Measurements from ENCODE around the gene ASPM. TPM values are rescaled to one million over a fixed set of nuclear protein-coding genes. Genes with fewer than 3 reads are reported as not detected.

The ASPM gene
- total RNA-seq, 2 experiments from 2014 or later = 26.4 to 27.6 TPM

- H3K4me1 Mint-ChIP-seq (ENCODE audit: low read depth) = no peaks in the 10 kb centered on the region
- CTCF ChIA-PET = interaction anchor here (1.1 kb wide), 1 partner anchor 41 kb away, joined by 3 read pairs; no protein-coding TSS in a partner anchor
- H3K4me3 Mint-ChIP-seq = no peak overlapping the region
- H3K36me3 Mint-ChIP-seq (ENCODE audit: low read depth) = peaks cover 17% of the 10 kb centered on the region
- H3K9me3 Mint-ChIP-seq = no peaks in the 10 kb centered on the region
- intact Hi-C loops (cut with micrococcal nuclease) = loop anchor here (10.0 kb wide), 1 partner anchor 317 kb away; no protein-coding TSS in a partner anchor
- no peak overlapping the region for H3K27ac Mint-ChIP-seq
- H3K27me3 Mint-ChIP-seq (ENCODE audit: low read depth) = peaks cover 19% of the 10 kb centered on the region
- DNase-seq = no peak
Observed at GRCh38 chr1:197141575-197141974, 4.9 kb downstream of the ASPM start.

- H3K27ac Mint-ChIP-seq = no peak overlapping the region
- intact Hi-C loops (cut with micrococcal nuclease) = loop anchor here (10.0 kb wide), 1 partner anchor 315 kb away; no protein-coding TSS in a partner anchor
- peaks cover 16% of the 10 kb centered on the region for H3K27me3 Mint-ChIP-seq (ENCODE audit: low read depth)
- H3K9me3 Mint-ChIP-seq = no peaks in the 10 kb centered on the region
- H3K4me1 Mint-ChIP-seq (ENCODE audit: low read depth) = no peaks in the 10 kb centered on the region
- CTCF ChIA-PET = no interaction called here
- H3K36me3 Mint-ChIP-seq (ENCODE audit: low read depth) = peaks cover 12% of the 10 kb centered on the region
- DNase-seq = no peak
- no peak overlapping the region for H3K4me3 Mint-ChIP-seq
Observed at GRCh38 chr1:197140121-197140520, 6.3 kb downstream of the ASPM start.

- intact Hi-C loops (cut with micrococcal nuclease) = no loop called here
- no peaks in the 10 kb centered on the region for H3K9me3 Mint-ChIP-seq
- DNase-seq = no peak
- H3K27ac Mint-ChIP-seq = no peak overlapping the region
- H3K4me1 Mint-ChIP-seq (ENCODE audit: low read depth) = no peaks in the 10 kb centered on the region
- CTCF ChIA-PET = no interaction called here
- no peak overlapping the region for H3K4me3 Mint-ChIP-seq
- peaks cover 13% of the 10 kb centered on the region for H3K36me3 Mint-ChIP-seq (ENCODE audit: low read depth)
- peaks cover 16% of the 10 kb centered on the region for H3K27me3 Mint-ChIP-seq (ENCODE audit: low read depth)
Observed at GRCh38 chr1:197139169-197139568, 7.3 kb downstream of the ASPM start.

GRCh38 chr1:197137322-197137721 lies 9.1 kb downstream of the ASPM start:
- no peak overlapping the region for H3K4me3 Mint-ChIP-seq
- peaks cover 7% of the 10 kb centered on the region for H3K27me3 Mint-ChIP-seq (ENCODE audit: low read depth)
- CTCF ChIA-PET = no interaction called here
- no peaks in the 10 kb centered on the region for H3K9me3 Mint-ChIP-seq
- peaks cover 7% of the 10 kb centered on the region for H3K36me3 Mint-ChIP-seq (ENCODE audit: low read depth)
- no peak for DNase-seq
- intact Hi-C loops (cut with micrococcal nuclease) = no loop called here
- no peak overlapping the region for H3K27ac Mint-ChIP-seq
- H3K4me1 Mint-ChIP-seq (ENCODE audit: low read depth) = no peaks in the 10 kb centered on the region

- no peaks in the 10 kb centered on the region for H3K9me3 Mint-ChIP-seq
- no peak overlapping the region for H3K27ac Mint-ChIP-seq
- H3K27me3 Mint-ChIP-seq (ENCODE audit: low read depth) = no peaks in the 10 kb centered on the region
- no peak for DNase-seq
- CTCF ChIA-PET = no interaction called here
- H3K36me3 Mint-ChIP-seq (ENCODE audit: low read depth) = peaks cover 12% of the 10 kb centered on the region
- intact Hi-C loops (cut with micrococcal nuclease) = no loop called here
- no peaks in the 10 kb centered on the region for H3K4me1 Mint-ChIP-seq (ENCODE audit: low read depth)
- H3K4me3 Mint-ChIP-seq = no peak overlapping the region
Observed at GRCh38 chr1:197130677-197131304, 15.7 kb downstream of the ASPM start.

GRCh38 chr1:197129698-197130097 lies 16.8 kb downstream of the ASPM start:
- DNase-seq = no peak
- Mint-ChIP-seq H3K27me3 (ENCODE audit: low read depth) (no peaks in the 10 kb centered on the region), H3K36me3 (ENCODE audit: low read depth) (peaks cover 14% of the 10 kb centered on the region), H3K27ac (no peak overlapping the region), H3K4me3 (no peak overlapping the region), H3K4me1 (ENCODE audit: low read depth) (no peaks in the 10 kb centered on the region), H3K9me3 (no peaks in the 10 kb centered on the region)
- CTCF ChIA-PET = no interaction called here
- intact Hi-C loops (cut with micrococcal nuclease) = no loop called here

- Mint-ChIP-seq H3K4me1 (ENCODE audit: low read depth) (no peaks in the 10 kb centered on the region), H3K36me3 (ENCODE audit: low read depth) (peaks cover 14% of the 10 kb centered on the region), H3K9me3 (no peaks in the 10 kb centered on the region), H3K4me3 (no peak overlapping the region), H3K27me3 (ENCODE audit: low read depth) (no peaks in the 10 kb centered on the region), H3K27ac (no peak overlapping the region)
- intact Hi-C loops (cut with micrococcal nuclease) = no loop called here
- no peak for DNase-seq
- CTCF ChIA-PET = no interaction called here
Observed at GRCh38 chr1:197127246-197127912, 19.1 kb downstream of the ASPM start.

- no peaks in the 10 kb centered on the region for H3K4me1 Mint-ChIP-seq (ENCODE audit: low read depth)
- intact Hi-C loops (cut with micrococcal nuclease) = no loop called here
- DNase-seq = no peak
- no peaks in the 10 kb centered on the region for H3K9me3 Mint-ChIP-seq
- H3K27me3 Mint-ChIP-seq (ENCODE audit: low read depth) = no peaks in the 10 kb centered on the region
- H3K27ac Mint-ChIP-seq = no peak overlapping the region
- no peak overlapping the region for H3K4me3 Mint-ChIP-seq
- H3K36me3 Mint-ChIP-seq (ENCODE audit: low read depth) = peaks cover 18% of the 10 kb centered on the region
- CTCF ChIA-PET = no interaction called here
Observed at GRCh38 chr1:197126691-197127090, 19.8 kb downstream of the ASPM start.

- no peak overlapping the region for H3K27ac Mint-ChIP-seq
- CTCF ChIA-PET = no interaction called here
- H3K27me3 Mint-ChIP-seq (ENCODE audit: low read depth) = no peaks in the 10 kb centered on the region
Observed at GRCh38 chr1:197124376-197124775, 22.1 kb downstream of the ASPM start.

GRCh38 chr1:197116156-197116555 lies 30.3 kb downstream of the ASPM start:
- Mint-ChIP-seq H3K27me3 (ENCODE audit: low read depth) (no peaks in the 10 kb centered on the region), H3K36me3 (ENCODE audit: low read depth) (peaks cover 8% of the 10 kb centered on the region), H3K4me3 (no peak overlapping the region)

More at GRCh38 chr1:197124376-197124775, 22.1 kb downstream of the ASPM start:
- H3K9me3 Mint-ChIP-seq = no peaks in the 10 kb centered on the region
- peaks cover 12% of the 10 kb centered on the region for H3K36me3 Mint-ChIP-seq (ENCODE audit: low read depth)
- no peak overlapping the region for H3K4me3 Mint-ChIP-seq
- H3K4me1 Mint-ChIP-seq (ENCODE audit: low read depth) = no peaks in the 10 kb centered on the region
- DNase-seq = no peak
- intact Hi-C loops (cut with micrococcal nuclease) = no loop called here

GRCh38 chr1:197106869-197107268 lies 39.6 kb downstream of the ASPM start:
- H3K27ac Mint-ChIP-seq = no peak overlapping the region
- intact Hi-C loops (cut with micrococcal nuclease) = no loop called here
- H3K4me1 Mint-ChIP-seq (ENCODE audit: low read depth) = peaks cover 18% of the 10 kb centered on the region
- peaks cover 2% of the 10 kb centered on the region for H3K9me3 Mint-ChIP-seq
- CTCF ChIA-PET = no interaction called here
- no peak for DNase-seq
- H3K27me3 Mint-ChIP-seq (ENCODE audit: low read depth) = no peaks in the 10 kb centered on the region
- peaks cover 7% of the 10 kb centered on the region for H3K36me3 Mint-ChIP-seq (ENCODE audit: low read depth)
- no peak overlapping the region for H3K4me3 Mint-ChIP-seq

More at GRCh38 chr1:197116156-197116555, 30.3 kb downstream of the ASPM start:
- no peaks in the 10 kb centered on the region for H3K9me3 Mint-ChIP-seq
- H3K4me1 Mint-ChIP-seq (ENCODE audit: low read depth) = no peaks in the 10 kb centered on the region
- CTCF ChIA-PET = interaction anchor here (0.6 kb wide), 1 partner anchor 547 kb away, joined by 3 read pairs; no protein-coding TSS in a partner anchor
- no peak overlapping the region for H3K27ac Mint-ChIP-seq
- no peak for DNase-seq
- intact Hi-C loops (cut with micrococcal nuclease) = no loop called here

GRCh38 chr1:197103300-197103699 lies 43.2 kb downstream of the ASPM start:
- no peak overlapping the region for H3K4me3 Mint-ChIP-seq
- H3K9me3 Mint-ChIP-seq = peaks cover 2% of the 10 kb centered on the region
- peaks cover 9% of the 10 kb centered on the region for H3K36me3 Mint-ChIP-seq (ENCODE audit: low read depth)
- CTCF ChIA-PET = interaction anchor here (1.0 kb wide), 1 partner anchor 16 kb away, joined by 3 read pairs; no protein-coding TSS in a partner anchor
- no peak overlapping the region for H3K27ac Mint-ChIP-seq
- H3K27me3 Mint-ChIP-seq (ENCODE audit: low read depth) = no peaks in the 10 kb centered on the region
- DNase-seq = no peak
- intact Hi-C loops (cut with micrococcal nuclease) = no loop called here
- H3K4me1 Mint-ChIP-seq (ENCODE audit: low read depth) = peaks cover 33% of the 10 kb centered on the region

GRCh38 chr1:197101978-197102377 lies 44.5 kb downstream of the ASPM start:
- Mint-ChIP-seq H3K27me3 (ENCODE audit: low read depth) (no peaks in the 10 kb centered on the region), H3K36me3 (ENCODE audit: low read depth) (peaks cover 8% of the 10 kb centered on the region), H3K9me3 (peaks cover 2% of the 10 kb centered on the region), H3K27ac (no peak overlapping the region), H3K4me3 (no peak overlapping the region), H3K4me1 (ENCODE audit: low read depth) (peaks cover 33% of the 10 kb centered on the region)
- intact Hi-C loops (cut with micrococcal nuclease) = loop anchor here (2.0 kb wide), 1 partner anchor 45 kb away; the partner anchor contains the start of gene ASPM
- CTCF ChIA-PET = no interaction called here
- no peak for DNase-seq
